H54 (cell line): ENCODE measurements around the gene MESD.

Experiments
- DNase-seq: peaks from one replicate; pipeline ENCODE4 v3.0.0; 2011; ENCODE audit warnings: low spot score, mixed read lengths; ENCODE audit not compliant: insufficient read length
- FAIRE-seq: peaks from 3 replicates; lab custom pipeline; 2011; peaks lifted over from hg19 to GRCh38; lab: Jason Lieb, UNC
- POLR2A ChIP-seq: IDR thresholded peaks from 2 replicates; pipeline ENCODE4 v1.6.1; 2011; ENCODE audit warnings: low read depth, mild to moderate bottlenecking, low read length

The MESD gene

DNA sequence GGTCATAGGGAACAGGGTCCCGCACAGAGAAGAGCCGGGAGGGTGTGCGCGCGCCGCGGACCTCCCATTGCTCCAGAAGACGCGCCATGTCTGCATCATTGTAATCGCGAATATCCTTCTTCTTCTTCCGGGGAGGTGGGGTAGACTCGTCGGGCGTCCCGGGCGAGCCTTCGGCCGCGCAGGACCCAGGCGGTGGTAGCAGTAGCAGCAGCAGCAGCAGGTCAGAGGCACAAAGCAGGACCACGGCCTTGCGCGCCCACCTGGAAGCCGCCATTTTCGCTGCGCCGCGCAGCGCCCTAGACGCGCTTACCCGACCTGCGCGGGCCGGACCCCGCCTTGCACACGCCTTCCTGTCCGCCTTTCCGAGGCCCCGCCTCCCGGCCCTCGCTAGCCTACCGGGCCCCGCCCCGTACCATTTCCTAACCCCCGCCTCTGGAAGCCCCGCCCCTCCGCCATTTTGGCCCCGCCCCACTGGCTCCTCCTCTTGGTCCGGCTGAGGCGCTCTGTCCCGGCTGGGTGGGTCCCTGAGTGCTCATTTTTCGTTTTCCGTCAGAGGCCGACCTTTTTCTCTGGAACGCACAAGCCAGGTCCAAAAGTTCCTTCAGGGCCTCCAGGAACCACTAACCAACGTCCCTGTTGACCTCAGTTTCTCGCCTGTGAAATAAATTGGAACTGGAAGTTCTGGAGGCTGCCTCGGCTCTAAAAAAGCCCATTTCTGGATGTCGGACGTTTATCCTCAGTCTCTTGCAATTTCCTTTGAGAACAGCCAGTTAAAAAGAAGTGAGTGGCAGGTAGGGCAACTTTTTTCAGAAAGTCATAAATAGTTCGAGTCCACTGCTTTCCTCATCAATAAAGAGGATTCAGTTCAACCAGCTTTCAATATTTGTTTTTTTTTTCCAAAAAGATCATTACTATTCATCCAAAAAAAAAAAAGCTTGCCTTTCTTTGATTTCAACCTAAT, at the start of gene MESD:
TSS of gene MESD (minus strand) at position 302 of the 961 bp plus-strand sequence. CDS start at position 274, 28 bp downstream.
- FAIRE-seq (no peak), DNase-seq (peak; percentile 76)
- peak; percentile 98 for TF ChIP-seq POLR2A

DNA sequence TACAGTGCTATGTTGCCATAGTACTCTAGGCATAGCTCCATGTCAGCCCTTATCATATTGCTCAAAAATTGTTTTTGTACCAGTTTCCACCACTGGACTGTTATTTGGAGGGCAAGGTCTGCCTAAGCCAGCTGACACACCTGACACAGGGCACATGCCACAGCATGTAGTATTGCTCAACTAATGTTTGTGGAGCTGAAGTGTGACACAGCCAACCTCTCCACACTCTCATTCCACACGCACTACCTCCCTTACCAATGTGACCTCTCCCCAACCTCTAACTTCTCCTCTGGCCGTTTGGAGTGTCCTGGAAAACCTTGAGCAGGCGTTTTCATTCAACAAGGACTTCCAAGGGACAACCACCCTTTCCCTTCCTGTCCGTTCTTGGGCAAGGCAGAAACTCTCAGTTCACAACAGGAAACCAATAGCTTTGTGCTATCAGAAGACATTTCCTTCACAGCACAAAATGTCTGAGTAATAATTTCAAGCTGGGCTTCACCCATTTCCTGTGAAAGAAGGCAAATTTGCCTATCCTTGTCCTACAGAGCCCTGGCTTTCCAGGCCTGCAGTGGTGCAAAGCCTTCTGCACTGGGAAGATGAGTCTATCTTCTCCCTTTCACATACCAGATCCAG, 49.5 kb upstream of the MESD start:
- DNase-seq (no peak), FAIRE-seq (no peak)
- no peak for TF ChIP-seq POLR2A

DNA sequence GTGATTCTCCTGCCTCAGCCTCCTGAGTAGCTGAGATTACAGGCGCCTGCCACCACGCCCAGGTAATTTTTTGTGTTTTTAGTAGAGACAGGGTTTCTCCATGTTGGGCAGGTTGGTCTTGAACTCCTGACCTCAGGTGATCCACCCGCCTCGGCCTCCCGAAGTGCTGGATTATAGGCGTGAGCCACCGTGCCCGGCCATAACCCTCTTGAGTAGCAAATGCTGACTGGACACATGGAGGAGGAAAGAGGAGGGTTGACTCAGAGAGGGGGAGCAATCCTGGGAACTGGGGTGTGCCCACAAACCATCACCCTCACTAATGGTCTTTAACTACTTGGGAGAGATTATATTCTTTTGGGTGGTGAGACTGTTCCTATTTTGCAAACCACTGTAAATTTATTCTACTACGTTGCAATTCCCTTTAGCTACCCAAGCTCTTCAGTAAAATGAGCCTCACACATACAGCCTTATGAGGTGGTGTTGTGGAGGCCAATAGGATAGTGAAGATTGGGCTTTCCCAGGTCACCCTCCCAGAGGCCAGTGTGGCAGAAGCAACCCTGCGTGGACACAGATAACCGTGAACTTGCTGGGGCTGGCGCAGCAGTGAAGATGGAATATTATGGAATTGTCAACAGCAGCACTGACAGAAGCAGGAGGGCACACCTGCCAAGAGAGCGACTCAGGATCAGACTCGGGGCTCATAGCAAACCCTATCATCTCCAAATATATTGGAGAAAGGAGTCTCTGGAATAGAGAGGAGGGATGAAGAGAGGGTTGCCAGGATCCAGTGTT, 48.5 kb upstream of the MESD start:
- DNase-seq, result no peak
- FAIRE-seq, result no peak
- no peak for TF ChIP-seq POLR2A

DNA sequence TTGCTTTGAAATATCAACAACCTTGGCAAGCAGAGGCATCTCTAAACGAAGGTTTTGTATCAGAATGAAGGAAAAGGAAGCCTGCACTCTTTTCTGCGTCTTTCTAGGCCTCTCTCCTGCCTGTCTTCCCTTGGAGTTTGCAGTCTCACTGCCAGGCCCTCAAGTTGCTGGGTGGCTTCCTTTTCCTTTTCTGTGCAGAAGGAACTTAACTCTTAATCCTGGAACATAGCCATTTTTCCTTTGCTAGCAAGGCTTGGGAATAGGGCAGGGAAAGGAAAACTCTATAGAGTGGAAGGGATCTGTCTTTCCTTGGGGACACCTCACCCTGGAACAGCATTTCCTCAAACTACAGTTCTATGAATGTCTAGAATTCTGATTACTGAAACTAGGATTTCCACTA, 43.9 kb upstream of the MESD start:
- no peak for DNase-seq
- TF ChIP-seq POLR2A, result no peak
- FAIRE-seq, result no peak

DNA sequence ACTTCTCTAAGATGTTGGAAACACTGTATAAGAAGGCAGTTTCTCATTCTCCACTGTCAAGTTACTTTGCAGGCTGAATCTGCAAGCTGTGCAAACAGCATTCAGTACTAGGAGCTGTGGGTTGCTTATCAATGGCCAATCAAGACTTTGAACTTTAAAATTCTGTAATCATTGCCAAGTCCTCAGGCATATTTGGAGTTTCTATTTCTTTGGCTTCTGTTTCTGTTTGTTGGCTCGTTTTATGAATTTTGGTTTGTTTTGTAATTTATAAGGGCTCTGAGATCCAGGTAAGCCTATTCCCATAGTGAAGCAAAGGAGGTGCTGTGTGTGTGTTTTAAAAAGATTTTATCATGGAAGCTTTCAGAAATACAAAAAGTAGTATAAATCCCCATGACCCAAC, 43.2 kb upstream of the MESD start:
- TF ChIP-seq POLR2A, result no peak
- FAIRE-seq (no peak), DNase-seq (no peak)

DNA sequence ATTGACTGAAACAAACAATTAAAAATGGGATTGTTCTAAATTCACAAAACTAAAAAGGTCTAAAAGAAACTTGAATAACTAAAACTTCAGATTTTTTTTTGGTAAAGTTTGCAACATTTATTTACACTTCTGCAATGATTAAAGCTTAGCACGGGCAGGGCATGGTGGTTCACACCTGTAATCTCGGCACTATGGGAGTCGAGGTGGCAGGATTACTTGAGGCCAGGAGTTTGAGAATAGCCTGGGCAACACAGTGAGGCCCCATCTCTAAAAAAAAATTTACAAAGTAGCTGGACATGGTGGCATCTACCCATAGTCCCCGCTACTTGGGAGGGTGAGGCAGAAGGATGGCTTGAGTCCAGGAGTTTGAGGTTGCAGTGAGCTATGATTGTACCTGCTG, 42.7 kb upstream of the MESD start:
- FAIRE-seq (no peak), DNase-seq (no peak)
- no peak for TF ChIP-seq POLR2A

DNA sequence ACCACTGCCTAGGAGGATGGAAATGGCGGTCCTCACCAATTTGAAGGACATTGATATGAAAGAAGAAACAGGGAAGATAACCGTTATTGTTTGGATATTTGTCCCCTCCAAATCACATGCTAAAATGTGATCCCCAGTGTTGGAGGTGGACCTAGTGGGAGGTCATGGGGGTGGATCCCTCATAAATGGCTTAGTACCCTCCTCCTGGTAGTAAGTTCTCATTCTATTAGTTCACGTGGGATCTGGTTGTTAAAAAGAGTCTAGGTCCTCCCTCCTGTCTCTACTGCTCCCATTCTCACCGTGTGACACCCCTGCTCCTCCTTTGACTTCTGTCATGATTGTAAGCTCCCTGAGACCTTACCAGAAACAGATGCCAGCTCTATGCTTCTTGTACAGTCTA, 41.6 kb upstream of the MESD start:
- TF ChIP-seq POLR2A, result no peak
- FAIRE-seq, result no peak

DNA sequence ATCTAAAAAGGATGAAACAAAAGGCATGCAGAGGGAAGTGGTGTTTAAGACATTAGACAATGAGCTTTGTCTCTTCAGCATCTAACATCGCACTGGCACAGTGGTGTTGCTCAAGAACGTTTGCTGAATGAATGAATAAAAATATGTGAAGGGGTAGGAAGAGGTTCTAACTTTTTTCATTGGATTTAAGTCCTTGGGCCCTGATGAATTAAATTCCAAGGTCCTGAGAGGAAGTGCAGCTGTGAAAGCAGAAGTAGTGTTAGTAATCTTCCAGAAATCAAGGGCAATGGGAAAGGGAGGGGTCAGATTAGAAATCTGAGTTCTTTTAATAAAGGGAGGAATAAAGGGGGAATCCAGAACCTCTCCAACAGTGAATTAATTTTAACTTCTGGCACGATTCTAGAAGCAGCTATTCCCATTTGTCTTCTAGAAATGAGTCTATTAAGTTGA, 40.7 kb upstream of the MESD start:
- DNase-seq, result no peak
- TF ChIP-seq POLR2A, result no peak
- FAIRE-seq, result no peak

More for the DNA sequence above, 41.6 kb upstream of the MESD start:
- no peak for DNase-seq

DNA sequence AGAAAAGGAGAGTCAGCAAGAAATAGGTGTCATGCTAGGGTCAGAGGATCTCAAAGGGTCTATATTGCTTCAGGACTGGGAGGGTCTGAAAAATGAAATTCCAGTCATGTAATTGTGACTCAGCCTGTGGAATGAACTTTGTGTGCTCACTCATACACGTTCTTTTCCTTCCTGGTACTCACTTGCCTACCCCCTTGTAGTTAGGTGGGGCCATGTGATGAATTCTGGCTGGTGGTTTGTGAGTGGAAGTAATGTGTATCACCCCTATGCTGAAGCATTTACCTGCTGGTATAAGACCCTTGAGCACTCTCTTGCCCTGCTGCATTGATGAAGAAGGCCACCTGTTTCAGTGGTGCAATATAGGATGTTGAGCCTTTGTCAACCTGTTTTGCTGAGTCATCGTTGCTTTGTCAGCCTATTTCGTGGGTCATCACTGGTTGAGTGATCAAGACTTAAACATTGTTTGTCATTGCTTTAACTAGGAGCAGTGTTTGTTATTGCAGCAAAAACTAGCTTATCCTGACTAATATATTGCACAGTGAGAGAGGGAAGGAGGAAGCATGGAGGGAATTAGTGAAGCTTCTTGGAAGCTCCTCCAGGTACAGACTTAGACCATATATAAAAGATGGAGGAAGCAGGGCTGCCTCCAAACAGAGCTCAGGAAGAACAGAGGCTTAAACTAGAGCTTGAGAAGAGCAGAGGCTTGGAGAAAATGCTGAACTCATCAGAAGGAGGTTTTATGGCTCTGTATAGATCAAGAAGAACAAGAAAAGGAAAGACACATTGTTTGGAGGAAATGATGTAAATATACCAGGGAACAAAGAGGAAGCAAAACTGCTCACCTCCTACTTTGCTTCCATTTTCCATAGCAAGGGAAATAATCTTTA, 40.0 kb upstream of the MESD start:
- no peak for TF ChIP-seq POLR2A
- FAIRE-seq (no peak), DNase-seq (no peak)

DNA sequence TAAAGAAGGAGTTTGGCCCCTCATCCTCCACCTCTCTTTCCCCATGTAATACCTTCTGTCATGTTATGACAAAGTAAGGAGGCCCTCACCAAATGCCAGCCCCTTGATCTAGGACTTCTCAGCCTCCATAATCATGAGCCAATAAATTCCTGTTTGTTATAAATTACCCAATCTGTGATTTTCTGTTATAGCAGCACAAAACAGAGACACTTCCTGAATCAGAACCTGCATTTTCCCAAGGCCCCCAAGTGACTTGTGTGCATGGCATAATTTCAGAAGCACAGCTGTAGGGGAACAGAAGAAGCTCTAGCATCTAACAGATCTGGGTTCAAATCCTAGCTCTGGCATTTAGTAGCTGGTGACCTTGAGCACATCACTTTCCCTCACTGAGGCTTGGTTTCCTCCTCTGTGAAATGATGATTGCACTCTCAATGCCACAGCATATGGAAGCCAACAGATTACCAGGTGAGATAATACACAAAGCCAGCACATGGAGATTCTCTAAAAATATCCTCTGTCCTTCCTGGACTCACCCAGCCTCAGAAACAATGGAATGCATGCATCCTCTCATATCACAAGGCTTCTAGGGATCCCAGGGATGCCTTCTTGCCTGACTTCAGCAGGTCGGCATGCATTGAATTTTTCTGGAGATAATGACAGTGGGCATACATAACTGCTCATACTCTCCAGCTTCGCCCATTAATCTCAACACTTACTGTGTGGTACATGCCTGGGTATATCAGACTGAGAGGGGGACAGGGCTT, 37.4 kb upstream of the MESD start:
- TF ChIP-seq POLR2A, result no peak
- no peak for DNase-seq
- FAIRE-seq, result no peak

DNA sequence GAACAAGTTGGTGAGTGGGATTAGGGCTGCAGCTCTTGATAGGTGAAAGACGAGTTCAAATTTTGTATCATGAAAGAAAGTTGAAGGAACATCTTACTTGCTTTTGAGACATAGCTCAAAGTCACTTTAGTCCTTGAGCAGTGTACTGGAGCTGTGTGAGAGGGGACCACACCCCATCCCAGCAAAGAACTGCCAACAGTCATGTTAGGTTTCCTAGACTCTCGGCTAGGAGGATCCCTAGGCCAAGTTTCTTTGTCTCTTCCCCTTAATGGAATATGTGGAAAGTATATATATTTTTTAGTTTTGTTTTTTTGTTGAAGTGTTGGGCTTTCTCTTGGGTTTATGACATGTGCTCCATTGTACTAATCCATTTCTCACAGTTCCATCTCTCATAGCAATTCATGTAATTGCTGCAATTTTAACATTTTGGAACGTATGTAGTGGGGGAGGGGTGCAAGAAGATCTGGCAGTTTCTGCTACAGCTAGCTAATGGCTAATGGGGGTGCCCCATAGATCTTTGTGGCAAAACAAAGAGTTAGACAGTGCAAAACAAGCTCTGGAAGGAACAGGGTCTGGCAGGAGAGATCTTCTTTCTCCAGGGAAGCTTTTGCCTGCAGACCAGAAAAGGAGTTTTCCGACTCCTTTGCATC, 36.2 kb upstream of the MESD start:
- no peak for DNase-seq
- TF ChIP-seq POLR2A, result no peak
- FAIRE-seq, result no peak

DNA sequence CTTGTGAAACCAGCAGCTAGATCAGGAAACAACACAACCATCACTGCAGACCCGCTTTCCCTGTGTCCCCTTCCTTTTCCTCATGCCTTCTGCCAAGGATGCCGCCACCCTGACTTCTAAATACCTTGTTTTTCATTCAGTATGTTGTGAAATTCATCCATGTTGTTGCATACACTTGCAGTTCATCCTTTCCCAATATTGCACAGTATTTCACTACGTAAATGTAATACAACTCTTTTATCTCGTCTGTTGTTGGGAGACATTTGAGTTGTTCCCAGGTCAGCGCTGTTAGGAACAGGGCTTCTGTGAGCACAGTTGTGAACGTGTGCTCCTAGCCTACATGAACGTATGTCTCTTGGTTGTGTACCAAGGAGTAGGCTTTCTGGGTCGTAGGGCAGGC, 35.3 kb upstream of the MESD start:
- DNase-seq (no peak), FAIRE-seq (no peak)
- no peak for TF ChIP-seq POLR2A
